ENCODE measurements around the gene CDRT4.

GRCh38 chr17:15457723-15458094 lies 9.7 kb downstream of the CDRT4 start:
- no peak for TF ChIP-seq CTCF (IDR thresholded peaks at IDR 0.05; ENCODE audit: extremely low read depth in 1 of 2, insufficient read depth in 1 of 2, low read depth in 1 of 2, low read length in 2 of 2)
- no peak for TF ChIP-seq MAX (IDR thresholded peaks at IDR 0.05; ENCODE audit: insufficient read depth, insufficient read length)
- no peak for TF ChIP-seq POLR2A (IDR thresholded peaks at IDR 0.05; ENCODE audit: low read depth, low read length)
- TF ChIP-seq EZH2 (IDR thresholded peaks at IDR 0.05; ENCODE audit: borderline replicate concordance, low read depth, low read length, severe bottlenecking), result no peak
- TF ChIP-seq POLR2AphosphoS5 (IDR thresholded peaks at IDR 0.05; ENCODE audit: insufficient read depth, low read depth, low read length), result no peak

Measured in endothelial cell of umbilical vein (primary cell).